ENCODE results near the gene ATP6V1A. TPM values are rescaled to one million over a fixed set of nuclear protein-coding genes. Genes with fewer than 3 reads are reported as not detected.

Gene ATP6V1A
- polyA plus RNA-seq, 3 donors, result 35.1 to 295 (median 254) TPM

GRCh38 chr3:113844622-113845222, 97.9 kb downstream of the ATP6V1A start:
- Histone ChIP-seq H3K79me2 (ENCODE audit: insufficient read depth, low read length) (no peaks in the 10 kb centered on the region), H3K4me2 (replicated peaks; ENCODE audit: extremely low read depth, low read length, poor library complexity, severe bottlenecking) (no peak overlapping the region), H3K9me3 (replicated peaks in 1 of 2; ENCODE audit: control insufficient read depth in 1 of 2, insufficient read depth in 1 of 2, low read length in 2 of 2) (no peaks in the 10 kb centered on the region), H3K27me3 (ENCODE audit: control insufficient read depth in 2 of 2, insufficient read depth in 2 of 2, low read length in 2 of 2) (no peaks in the 10 kb centered on the region), H3K27ac (ENCODE audit: low read depth in 1 of 2, low read length in 2 of 2) (no peak overlapping the region), H3K36me3 (replicated peaks in 1 of 2; ENCODE audit: control insufficient read depth in 1 of 2, insufficient read depth in 2 of 2, low read length in 2 of 2) (no peaks in the 10 kb centered on the region), H2AFZ (ENCODE audit: insufficient read depth, low read depth, low read length, poor library complexity, severe bottlenecking) (no peak overlapping the region), H3K4me3 (replicated peaks in 1 of 3; ENCODE audit: low read depth in 2 of 3, low read length in 3 of 3) (no peak overlapping the region), H3K4me1 (ENCODE audit: control insufficient read depth in 1 of 2, insufficient read depth in 2 of 2, low read length in 2 of 2) (no peaks in the 10 kb centered on the region), H3K9ac (ENCODE audit: insufficient read depth, low read length, poor library complexity, severe bottlenecking) (no peak overlapping the region), H4K20me1 (ENCODE audit: insufficient read depth, low read length) (no peaks in the 10 kb centered on the region)
- no peaks in the 10 kb centered on the region for H3K36me3 Mint-ChIP-seq
- TF ChIP-seq CTCF (IDR thresholded peaks at IDR 0.05), result peak; percentile 72
- H3K9me3 Mint-ChIP-seq, result no peaks in the 10 kb centered on the region
- no peak overlapping the region for H3K27ac Mint-ChIP-seq
- H3K27me3 Mint-ChIP-seq (ENCODE audit: low read depth in 3 of 3), result peaks cover 0 to 1% (median 0%) of the 10 kb centered on the region in 3 donors
- intact Hi-C loops (cut with micrococcal nuclease), result no loop called here
- WGBS (ENCODE audit: insufficient coverage), result no CpG with 5 or more reads among the region's 4 CpGs
- no peak overlapping the region for H3K4me3 Mint-ChIP-seq
- peak in 1 of 3 donors; percentile 16 for DNase-seq
- H3K4me1 Mint-ChIP-seq, result no peaks in the 10 kb centered on the region

GRCh38 chr3:113847247-113847646, 100.4 kb downstream of the ATP6V1A start:
- TF ChIP-seq CTCF (IDR thresholded peaks at IDR 0.05), result no peak

More at GRCh38 chr3:113847247-113847646, 100.4 kb downstream of the ATP6V1A start:
- Mint-ChIP-seq H3K27ac (no peak overlapping the region), H3K36me3 (no peaks in the 10 kb centered on the region), H3K4me3 (no peak overlapping the region), H3K27me3 (ENCODE audit: low read depth in 3 of 3) (no peaks in the 10 kb centered on the region), H3K4me1 (no peaks in the 10 kb centered on the region), H3K9me3 (peaks cover 0 to 3% (median 0%) of the 10 kb centered on the region in 7 donors)
- no peaks in the 10 kb centered on the region for H3K36me3 ChIP-seq (replicated peaks in 1 of 2; ENCODE audit: control insufficient read depth in 1 of 2, insufficient read depth in 2 of 2, low read length in 2 of 2)
- no peak overlapping the region for H3K4me2 ChIP-seq (replicated peaks; ENCODE audit: extremely low read depth, low read length, poor library complexity, severe bottlenecking)
- H3K27ac ChIP-seq (ENCODE audit: low read depth in 1 of 2, low read length in 2 of 2), result no peak overlapping the region
- H4K20me1 ChIP-seq (ENCODE audit: insufficient read depth, low read length), result no peaks in the 10 kb centered on the region
- H3K27me3 ChIP-seq (ENCODE audit: control insufficient read depth in 2 of 2, insufficient read depth in 2 of 2, low read length in 2 of 2), result no peaks in the 10 kb centered on the region
- no peaks in the 10 kb centered on the region for H3K9me3 ChIP-seq (replicated peaks in 1 of 2; ENCODE audit: control insufficient read depth in 1 of 2, insufficient read depth in 1 of 2, low read length in 2 of 2)
- no peak for DNase-seq
- H3K9ac ChIP-seq (ENCODE audit: insufficient read depth, low read length, poor library complexity, severe bottlenecking), result no peak overlapping the region
- intact Hi-C loops (cut with micrococcal nuclease), result no loop called here
- no peaks in the 10 kb centered on the region for H3K4me1 ChIP-seq (ENCODE audit: control insufficient read depth in 1 of 2, insufficient read depth in 2 of 2, low read length in 2 of 2)
- no peaks in the 10 kb centered on the region for H3K79me2 ChIP-seq (ENCODE audit: insufficient read depth, low read length)
- H3K4me3 ChIP-seq (replicated peaks in 1 of 3; ENCODE audit: low read depth in 2 of 3, low read length in 3 of 3), result no peak overlapping the region
- H2AFZ ChIP-seq (ENCODE audit: insufficient read depth, low read depth, low read length, poor library complexity, severe bottlenecking), result no peak overlapping the region
